ENCODE results near the gene ADSL.

DNA sequence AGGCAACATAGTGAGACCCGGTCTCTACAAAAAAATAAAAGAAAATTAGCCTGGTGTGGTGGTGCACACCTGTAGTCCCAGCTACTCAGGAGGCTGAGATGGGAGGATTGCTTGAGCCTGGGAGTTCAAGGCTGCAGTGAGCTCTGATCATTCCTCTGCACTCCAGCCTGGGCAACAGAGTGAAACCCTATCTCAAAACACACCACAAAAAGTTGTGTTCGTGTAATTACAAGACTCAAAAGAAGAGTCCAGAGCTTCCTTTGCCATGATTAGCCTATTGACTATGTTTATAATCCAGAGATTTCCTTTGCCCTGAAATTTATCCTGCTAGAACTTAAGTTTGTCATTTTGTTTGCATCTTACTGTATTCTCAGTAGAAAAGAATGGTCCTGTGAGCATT, 45.1 kb downstream of the ADSL start:
- TF ChIP-seq, protein P1, sequence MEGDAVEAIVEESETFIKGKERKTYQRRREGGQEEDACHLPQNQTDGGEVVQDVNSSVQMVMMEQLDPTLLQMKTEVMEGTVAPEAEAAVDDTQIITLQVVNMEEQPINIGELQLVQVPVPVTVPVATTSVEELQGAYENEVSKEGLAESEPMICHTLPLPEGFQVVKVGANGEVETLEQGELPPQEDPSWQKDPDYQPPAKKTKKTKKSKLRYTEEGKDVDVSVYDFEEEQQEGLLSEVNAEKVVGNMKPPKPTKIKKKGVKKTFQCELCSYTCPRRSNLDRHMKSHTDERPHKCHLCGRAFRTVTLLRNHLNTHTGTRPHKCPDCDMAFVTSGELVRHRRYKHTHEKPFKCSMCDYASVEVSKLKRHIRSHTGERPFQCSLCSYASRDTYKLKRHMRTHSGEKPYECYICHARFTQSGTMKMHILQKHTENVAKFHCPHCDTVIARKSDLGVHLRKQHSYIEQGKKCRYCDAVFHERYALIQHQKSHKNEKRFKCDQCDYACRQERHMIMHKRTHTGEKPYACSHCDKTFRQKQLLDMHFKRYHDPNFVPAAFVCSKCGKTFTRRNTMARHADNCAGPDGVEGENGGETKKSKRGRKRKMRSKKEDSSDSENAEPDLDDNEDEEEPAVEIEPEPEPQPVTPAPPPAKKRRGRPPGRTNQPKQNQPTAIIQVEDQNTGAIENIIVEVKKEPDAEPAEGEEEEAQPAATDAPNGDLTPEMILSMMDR (IDR thresholded peaks at IDR 0.05), result no peak
- no peak for TF ChIP-seq ZFX (IDR thresholded peaks at IDR 0.05; ENCODE audit: borderline replicate concordance)

All from 22Rv1 (cell line).